ENCODE measurements around the gene MCM7. TPM values are rescaled to one million over a fixed set of nuclear protein-coding genes. Genes with fewer than 3 reads are reported as not detected.
A peak's percentile ranks its signal among the peaks of the same experiment; 100 is the strongest.

MCM7 gene
- total RNA-seq, 1 experiment from 2014 or later = 387 TPM

DNA sequence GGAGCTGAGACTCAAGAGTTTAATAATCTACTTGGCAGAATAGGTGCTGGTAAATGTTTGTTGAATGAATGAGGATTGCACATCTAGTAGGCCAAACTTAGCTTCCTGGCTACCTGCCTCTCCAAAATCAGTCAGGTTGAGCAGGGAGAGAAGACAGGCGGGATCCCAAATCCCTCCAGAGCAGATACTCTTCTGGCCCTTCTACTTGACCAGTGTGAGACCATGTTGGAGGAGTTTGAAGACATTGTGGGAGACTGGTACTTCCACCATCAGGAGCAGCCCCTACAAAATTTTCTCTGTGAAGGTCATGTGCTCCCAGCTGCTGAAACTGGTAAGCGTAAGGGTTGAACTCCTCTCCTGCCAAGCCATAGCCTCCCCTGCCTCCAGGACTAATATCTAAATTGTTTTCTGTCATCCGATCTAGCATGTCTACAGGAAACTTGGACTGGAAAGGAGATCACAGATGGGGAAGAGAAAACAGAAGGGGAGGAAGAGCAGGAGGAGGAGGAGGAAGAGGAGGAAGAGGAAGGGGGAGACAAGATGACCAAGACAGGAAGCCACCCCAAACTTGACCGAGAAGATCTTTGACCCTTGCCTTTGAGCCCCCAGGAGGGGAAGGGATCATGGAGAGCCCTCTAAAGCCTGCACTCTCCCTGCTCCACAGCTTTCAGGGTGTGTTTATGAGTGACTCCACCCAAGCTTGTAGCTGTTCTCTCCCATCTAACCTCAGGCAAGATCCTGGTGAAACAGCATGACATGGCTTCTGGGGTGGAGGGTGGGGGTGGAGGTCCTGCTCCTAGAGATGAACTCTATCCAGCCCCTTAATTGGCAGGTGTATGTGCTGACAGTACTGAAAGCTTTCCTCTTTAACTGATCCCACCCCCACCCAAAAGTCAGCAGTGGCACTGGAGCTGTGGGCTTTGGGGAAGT, 23.4 kb upstream of the MCM7 start:
- POLR2A ChIA-PET = interaction anchor here (0.6 to 3.0 kb wide), 2 partner anchors 23 to 112 kb away, joined by 3 to 16 read pairs; partner anchors contain the start of genes AP4M1 and MCM7
- Histone ChIP-seq H3K36me3 (ENCODE audit: control insufficient read depth in 1 of 2, insufficient read depth in 2 of 2, low read length in 2 of 2) (no peaks in the 10 kb centered on the region), H3K27me3 (ENCODE audit: insufficient read depth, low read length) (no peaks in the 10 kb centered on the region), H4K20me1 (ENCODE audit: insufficient read depth) (no peaks in the 10 kb centered on the region), H3K79me2 (ENCODE audit: insufficient read depth, low read length) (peaks cover 9% of the 10 kb centered on the region; the same call in 1 of the 2 replicates), H3K4me1 (ENCODE audit: control insufficient read depth in 1 of 2, insufficient read depth in 2 of 2, low read length in 2 of 2) (peaks cover 33 to 52% of the 10 kb centered on the region in 2 experiments), H3K9me2 (ENCODE audit: insufficient read depth) (no peaks in the 10 kb centered on the region), H2AFZ (ENCODE audit: low read depth, low read length, poor library complexity, severe bottlenecking) (no peak overlapping the region), H3K9ac (ENCODE audit: low read length) (peak overlapping the region; percentile 98; the same call in 1 of the 2 replicates), H3K9me3 (ENCODE audit: control insufficient read depth in 1 of 2, insufficient read depth in 1 of 2, low read depth in 1 of 2, low read length in 2 of 2) (no peaks in the 10 kb centered on the region), H3K27ac (ENCODE audit: low read depth, low read length) (peak overlapping the region; percentile 98), H3K4me2 (ENCODE audit: low read length) (peak overlapping the region; percentile 84), H3K4me3 (replicated peaks in 1 of 2; ENCODE audit: low read depth in 1 of 2, low read length in 2 of 2) (peak overlapping the region in 1 of 2 experiments; percentile 87; a peak in 2 of 4 replicates)
- TF ChIP-seq POLR2AphosphoS5 (IDR thresholded peaks at IDR 0.05; ENCODE audit: low read depth, low read length) = peak; percentile 24; the same call in 1 of the 2 replicates
- no peak for TF ChIP-seq RAD21 (IDR thresholded peaks at IDR 0.05; ENCODE audit: low read depth)
- BruUV-seq (replicated peaks) = no TSS peak
- intact Hi-C loops (cut with micrococcal nuclease) = no loop called here
- no peak for DNase-seq (ENCODE audit: low read depth, low spot score)
- CTCF ChIA-PET = no interaction called here
- ATAC-seq = no peak
- RAD21 ChIA-PET (ENCODE audit: low non-redundant PET in 1 of 2, low total read pairs in 2 of 2, uncharacterized antibody in 2 of 2, unreplicated experiment in 2 of 2) = interaction anchor here in 1 of 2 experiments (0.7 kb wide), 1 partner anchor 279 kb away, joined by 6 read pairs; no protein-coding TSS in a partner anchor

DNA sequence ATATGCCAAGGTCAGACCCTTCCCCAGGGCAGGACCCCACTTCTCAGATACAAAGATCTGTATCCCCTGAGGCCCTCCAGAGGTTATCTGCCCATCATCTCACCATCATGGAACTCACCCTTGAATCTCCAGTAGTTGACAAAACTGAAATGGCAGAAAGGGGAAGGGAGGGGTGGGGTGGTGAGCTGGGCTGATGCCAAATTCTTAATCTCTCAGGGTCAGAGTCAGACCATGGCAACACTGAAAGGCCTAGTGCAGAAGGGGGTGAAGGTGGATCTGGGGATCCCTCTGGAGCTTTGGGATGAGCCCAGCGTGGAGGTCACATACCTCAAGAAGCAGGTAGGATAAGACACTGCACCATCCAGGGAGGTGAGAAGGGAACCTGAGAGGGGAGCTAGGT, 21.4 kb upstream of the MCM7 start:
- Histone ChIP-seq H3K4me1 (ENCODE audit: control insufficient read depth in 1 of 2, insufficient read depth in 2 of 2, low read length in 2 of 2) (peaks cover 17 to 39% of the 10 kb centered on the region in 2 experiments), H3K9ac (ENCODE audit: low read length) (no peak overlapping the region), H3K9me3 (ENCODE audit: control insufficient read depth in 1 of 2, insufficient read depth in 1 of 2, low read depth in 1 of 2, low read length in 2 of 2) (no peaks in the 10 kb centered on the region), H3K4me3 (replicated peaks in 1 of 2; ENCODE audit: low read depth in 1 of 2, low read length in 2 of 2) (no peak overlapping the region), H3K79me2 (ENCODE audit: insufficient read depth, low read length) (peaks cover 19% of the 10 kb centered on the region), H3K27ac (ENCODE audit: low read depth, low read length) (no peak overlapping the region), H3K27me3 (ENCODE audit: insufficient read depth, low read length) (no peaks in the 10 kb centered on the region), H4K20me1 (ENCODE audit: insufficient read depth) (no peaks in the 10 kb centered on the region), H3K36me3 (ENCODE audit: control insufficient read depth in 1 of 2, insufficient read depth in 2 of 2, low read length in 2 of 2) (no peaks in the 10 kb centered on the region), H3K4me2 (ENCODE audit: low read length) (no peak overlapping the region), H2AFZ (ENCODE audit: low read depth, low read length, poor library complexity, severe bottlenecking) (no peak overlapping the region), H3K9me2 (ENCODE audit: insufficient read depth) (no peaks in the 10 kb centered on the region)
- RAD21 ChIA-PET (ENCODE audit: low non-redundant PET in 1 of 2, low total read pairs in 2 of 2, uncharacterized antibody in 2 of 2, unreplicated experiment in 2 of 2) = no interaction called here
- CTCF ChIA-PET = interaction anchor here (1.7 kb wide), 1 partner anchor 8 kb away, joined by 4 read pairs; no protein-coding TSS in a partner anchor
- POLR2A ChIA-PET = no interaction called here
- ATAC-seq (no peak), DNase-seq (ENCODE audit: low read depth, low spot score) (no peak)
- intact Hi-C loops (cut with micrococcal nuclease) = no loop called here
- BruUV-seq (replicated peaks) = no TSS peak
- TF ChIP-seq, protein P1, sequence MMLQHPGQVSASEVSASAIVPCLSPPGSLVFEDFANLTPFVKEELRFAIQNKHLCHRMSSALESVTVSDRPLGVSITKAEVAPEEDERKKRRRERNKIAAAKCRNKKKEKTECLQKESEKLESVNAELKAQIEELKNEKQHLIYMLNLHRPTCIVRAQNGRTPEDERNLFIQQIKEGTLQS (IDR thresholded peaks at IDR 0.05) = no peak
- no peak for TF ChIP-seq SIN3A (IDR thresholded peaks at IDR 0.05; ENCODE audit: low read depth)
- no peak for TF ChIP-seq SRF (IDR thresholded peaks at IDR 0.05; ENCODE audit: low read depth)
- TF ChIP-seq ZNF274 (IDR thresholded peaks at IDR 0.05; ENCODE audit: low read depth, low read length) = no peak
- TF ChIP-seq ZFX (IDR thresholded peaks at IDR 0.05) = no peak
- no peak for TF ChIP-seq ELF1 (IDR thresholded peaks at IDR 0.05; ENCODE audit: borderline replicate concordance, low read depth)
- TF ChIP-seq CBX3 (IDR thresholded peaks at IDR 0.05; ENCODE audit: low read depth) = no peak
- TF ChIP-seq JUND (IDR thresholded peaks at IDR 0.05) = no peak
- TF ChIP-seq EZH2 (IDR thresholded peaks at IDR 0.05) = no peak
- TF ChIP-seq, protein P2, sequence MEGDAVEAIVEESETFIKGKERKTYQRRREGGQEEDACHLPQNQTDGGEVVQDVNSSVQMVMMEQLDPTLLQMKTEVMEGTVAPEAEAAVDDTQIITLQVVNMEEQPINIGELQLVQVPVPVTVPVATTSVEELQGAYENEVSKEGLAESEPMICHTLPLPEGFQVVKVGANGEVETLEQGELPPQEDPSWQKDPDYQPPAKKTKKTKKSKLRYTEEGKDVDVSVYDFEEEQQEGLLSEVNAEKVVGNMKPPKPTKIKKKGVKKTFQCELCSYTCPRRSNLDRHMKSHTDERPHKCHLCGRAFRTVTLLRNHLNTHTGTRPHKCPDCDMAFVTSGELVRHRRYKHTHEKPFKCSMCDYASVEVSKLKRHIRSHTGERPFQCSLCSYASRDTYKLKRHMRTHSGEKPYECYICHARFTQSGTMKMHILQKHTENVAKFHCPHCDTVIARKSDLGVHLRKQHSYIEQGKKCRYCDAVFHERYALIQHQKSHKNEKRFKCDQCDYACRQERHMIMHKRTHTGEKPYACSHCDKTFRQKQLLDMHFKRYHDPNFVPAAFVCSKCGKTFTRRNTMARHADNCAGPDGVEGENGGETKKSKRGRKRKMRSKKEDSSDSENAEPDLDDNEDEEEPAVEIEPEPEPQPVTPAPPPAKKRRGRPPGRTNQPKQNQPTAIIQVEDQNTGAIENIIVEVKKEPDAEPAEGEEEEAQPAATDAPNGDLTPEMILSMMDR (IDR thresholded peaks at IDR 0.05 in 2 of 3, conservative IDR thresholded peaks at IDR 0.05 in 1 of 3; ENCODE audit: borderline replicate concordance in 1 of 3, insufficient read depth in 1 of 3, low read depth in 2 of 3, low read length in 2 of 3) = no peak
- TF ChIP-seq EZH2phosphoT487 (IDR thresholded peaks at IDR 0.05; ENCODE audit: borderline replicate concordance) = no peak
- TF ChIP-seq POLR2AphosphoS5 (IDR thresholded peaks at IDR 0.05; ENCODE audit: low read depth, low read length) = no peak

Data from HCT116 (cell line).